Heart left ventricle (tissue), 16 donors: ENCODE measurements around the gene PI4KA. TPM values are rescaled to one million over a fixed set of nuclear protein-coding genes. Genes with fewer than 3 reads are reported as not detected.
"Not testable (repeated sequence)": the region's sequence is repeated elsewhere in the genome, so short reads cannot be mapped to it uniquely, and the experiment has no call there.

Source experiments
- ATAC-seq, 4 donors: fragments of 200-7000 bp; cut with Tn5 transposase; one replicate each; pipeline ENCODE4 v1.9.1; 2020 to 2022; ENCODE audit warnings: moderate library complexity in 4 of 4, mild to moderate bottlenecking in 3 of 4, moderate number of reproducible peaks in 1 of 4
- DNase-seq, 5 donors: peaks; one replicate each; pipeline ENCODE4 v3.0.0-alpha.2; 2020
- H3K27ac ChIP-seq, 12 donors: fragments of 200-600 bp; sonication (generic) in 4 of 12; one replicate each; pipeline versions ENCODE4 v1.5.0 to v1.8.0; 2016 to 2022; ENCODE audit warnings: mild to moderate bottlenecking in 2 of 12
- H3K27me3 ChIP-seq, 9 donors: fragments of 200-600 bp; sonication (generic) in 2 of 9; one replicate each; pipeline versions ENCODE4 v1.5.1 to v1.8.0; 2016 to 2022; ENCODE audit warnings: mild to moderate bottlenecking in 3 of 9
- H3K36me3 ChIP-seq, 9 donors: fragments of 200-600 bp; sonication (generic) in 2 of 9; one replicate each; pipeline versions ENCODE4 v1.5.0 to v1.8.0; 2018 to 2022; ENCODE audit warnings: mild to moderate bottlenecking in 2 of 9
- H3K4me1 ChIP-seq, 12 donors: fragments of 200-600 bp; sonication (generic) in 4 of 12; one replicate each; pipeline versions ENCODE4 v1.5.0 to v1.8.0; 2016 to 2022; ENCODE audit warnings: mild to moderate bottlenecking in 3 of 12
- H3K4me3 ChIP-seq, 12 donors: fragments of 200-600 bp; sonication (generic) in 4 of 12; one replicate each; pipeline versions ENCODE4 v1.5.0 to v1.8.0; 2017 to 2022; ENCODE audit warnings: mild to moderate bottlenecking in 9 of 12, moderate library complexity in 4 of 12
- H3K9me3 ChIP-seq, 12 donors: fragments of 200-600 bp; sonication (generic) in 4 of 12; one replicate each; pipeline versions ENCODE4 v1.5.0 to v1.8.0; 2016 to 2022; ENCODE audit warnings: mild to moderate bottlenecking in 1 of 12
- CTCF ChIP-seq, 12 donors: fragments of 200-600 bp; sonication (generic) in 4 of 12; IDR thresholded peaks; one replicate each; pipeline versions ENCODE4 v1.5.0 to v1.8.0; 2018 to 2022; ENCODE audit warnings: antibody characterized with exemption in 12 of 12, mild to moderate bottlenecking in 5 of 12
- POLR2A ChIP-seq, 2 donors: fragments of 450-650 bp; IDR thresholded peaks; one replicate each; pipeline ENCODE4 v1.6.1; 2017; ENCODE audit warnings: antibody characterized with exemption in 2 of 2, mild to moderate bottlenecking in 2 of 2, moderate library complexity in 2 of 2
- WGBS, 4 donors: extraction: QIAGEN DNeasy Blood & Tissue Kit in 2 of 4; methylation state at CpG; one replicate each; pipeline versions ENCODE4 v1.1.5 to v1.1.7; 2013 to 2018; 5-methylcytosine and 5-hydroxymethylcytosine counted together
- intact Hi-C, 10 donors: fragments of 100-400 bp; cut with DNase I; formaldehyde crosslinking; loops; one replicate each; pipeline versions ENCODE4 v1.11.1 to v1.14.2; 2022
- polyA plus RNA-seq, 2 donors: library from polyadenylated mRNA; stranded (reverse); fragments of 200-250 nt; gene quantifications; one replicate each; pipeline ENCODE4 v1.2.3, GENCODE V29; 2013
- total RNA-seq, 9 donors: library from RNA; depleted of rRNA in 2 of 9; stranded (reverse); fragments of >200 nt in 2 of 9; fragmentation: NEBNext Ultra II Directional in 3 of 9; extraction: Animal tissue kit (Norgen Biotek cat#: 25700) in 3 of 9; gene quantifications; one replicate each; pipeline versions ENCODE4 v1.1.0 to v1.2.4, GENCODE V29; 2016 to 2023
- donor health status: ischemic (EF 13 %, LVEDD 7.1; RV severe dilation, severe dysfunction).
- donor health status: healthy with polysubstance abuse.
- donor health status: DM: no; HTN: yes; CAD: no.
- donor health status: DM: no; HTN: no; CAD: no.
- donor health status: ischemic (EF 25% LVEDD 6.9; RV normal size, moderate dysfunction).
- donor health status: ischemic (EF 25% LVEDD 5.7; RV mildly dilated, moderate dysfunction).
- donor health status: healthy.
- donor health status: DM: yes; HTN: yes; CAD: no.
- donor health status: ischemic (EF 35%, LVEDD 5.7; RV mildly dilated, moderate dysfunction).
- donor health status: nonischemic (EF 11% LVEDD 7.7; RV severe dilation, severe dysfunction).
- donor health status: DM: yes; HTN: yes; CAD: no.
- donor health status: PGD.
- donor health status: ischemic (EF 29% LVEDD 5.4; RV normal size, mild dysfunction).
- donor health status: nonischemic (EF 23%, LVEDD 6.1; RV moderate dilation, normal function).

Gene PI4KA
- total and polyA plus RNA-seq, 11 donors: 20.6 to 66.4 (median 46.9) TPM

DNA sequence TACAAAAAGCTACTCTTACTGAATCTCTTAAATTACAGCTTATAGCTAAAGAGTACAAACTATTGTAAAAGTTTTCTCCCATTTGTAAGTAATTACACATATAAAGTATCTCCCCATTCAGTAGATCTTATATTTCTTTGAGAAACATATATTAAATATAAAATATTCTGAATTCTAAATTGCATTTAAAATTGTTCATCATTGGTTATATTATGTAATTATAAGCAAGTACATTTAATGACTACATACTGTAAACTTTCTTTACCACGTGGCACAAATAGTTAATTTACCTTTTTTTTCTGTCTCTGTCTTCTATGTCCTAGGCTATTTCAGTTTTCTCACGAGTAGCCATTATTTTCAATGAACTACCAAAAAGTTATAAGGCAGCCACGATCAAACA is 185.9 kb downstream of the PI4KA start:
- Histone ChIP-seq H3K27me3 (peaks cover 5 to 48% (median 10%) of the 10 kb centered on the region in 9 donors), H3K4me1 (peaks cover 0 to 6% (median 0%) of the 10 kb centered on the region in 12 donors), H3K36me3 (no peaks in the 10 kb centered on the region), H3K9me3 (no peaks in the 10 kb centered on the region), H3K27ac (no peak overlapping the region), H3K4me3 (no peak overlapping the region)
- TF ChIP-seq POLR2A (IDR thresholded peaks at IDR 0.05) (no peak), CTCF (IDR thresholded peaks at IDR 0.05) (no peak)
- ATAC-seq (no peak), DNase-seq (no peak)
- WGBS, 4 donors: 71 to 81% (median 75%) methylated on average over 3 of the region's 3 CpGs
- intact Hi-C loops: no loop called here

DNA sequence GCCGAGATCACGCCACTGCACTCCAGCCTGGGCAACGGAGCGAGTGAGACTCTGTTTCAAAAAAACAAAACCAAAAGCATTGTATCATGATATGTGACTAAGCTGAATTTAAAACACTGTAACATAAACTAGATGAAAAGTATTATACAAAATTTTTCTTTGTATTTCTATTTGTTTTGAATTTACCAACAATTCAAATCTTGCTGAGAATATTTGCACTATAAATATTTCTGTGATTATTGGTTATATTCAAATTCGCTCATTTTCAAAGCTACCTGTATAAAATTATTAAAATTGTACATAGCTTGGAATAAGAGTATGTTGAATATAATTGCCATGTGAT is 186.6 kb downstream of the PI4KA start:
- ATAC-seq (no peak), DNase-seq (no peak)
- no peak overlapping the region for H3K4me3 ChIP-seq
- H3K4me1 ChIP-seq: peaks cover 0 to 6% (median 0%) of the 10 kb centered on the region in 12 donors
- TF ChIP-seq POLR2A (IDR thresholded peaks at IDR 0.05): no peak
- WGBS, 4 donors: 81 to 92% (median 91%) methylated on average over 5 of the region's 5 CpGs
- no peak overlapping the region for H3K27ac ChIP-seq
- H3K9me3 ChIP-seq: no peaks in the 10 kb centered on the region
- H3K36me3 ChIP-seq: no peaks in the 10 kb centered on the region
- peaks cover 5 to 45% (median 10%) of the 10 kb centered on the region in 9 donors for H3K27me3 ChIP-seq
- intact Hi-C loops: no loop called here

DNA sequence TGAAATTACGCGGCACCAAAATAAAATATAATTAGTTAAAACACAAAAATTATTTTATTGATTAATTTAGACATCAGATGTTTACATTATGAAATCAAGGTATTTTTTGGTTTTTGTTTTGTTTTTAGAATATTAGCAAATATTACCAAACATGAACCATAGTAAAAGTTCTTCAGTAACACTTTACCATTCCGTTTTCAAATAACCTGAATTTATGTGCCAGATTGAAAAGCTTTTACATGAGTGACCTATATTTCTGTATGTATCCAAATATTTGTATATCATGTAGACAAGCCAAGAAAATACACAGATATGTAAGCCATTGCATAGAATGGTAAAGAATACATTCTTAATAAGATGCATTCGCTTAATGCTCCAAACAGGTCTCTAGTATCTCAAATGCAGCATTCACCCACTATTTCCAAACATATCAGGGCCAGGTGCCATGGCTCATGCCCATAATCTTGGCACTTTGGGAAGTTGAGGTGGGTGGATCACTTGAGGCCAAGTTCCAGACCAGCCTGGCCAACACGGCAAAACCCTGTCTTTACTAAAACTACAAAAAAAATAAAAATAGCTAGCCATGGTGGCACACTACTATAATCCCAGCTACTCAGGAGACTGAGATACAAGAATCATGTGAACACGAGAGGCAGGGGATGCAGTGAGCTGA is 187.1 kb downstream of the PI4KA start:
- no peak for DNase-seq
- Histone ChIP-seq H3K27ac (no peak overlapping the region), H3K9me3 (no peaks in the 10 kb centered on the region), H3K27me3 (peaks cover 5 to 40% (median 10%) of the 10 kb centered on the region in 9 donors), H3K36me3 (no peaks in the 10 kb centered on the region), H3K4me3 (no peak overlapping the region), H3K4me1 (peaks cover 0 to 6% (median 0%) of the 10 kb centered on the region in 12 donors)
- WGBS, 4 donors: 74 to 88% (median 84%) methylated on average over 6 of the region's 6 CpGs
- TF ChIP-seq CTCF (IDR thresholded peaks at IDR 0.05): no peak
- no peak for TF ChIP-seq POLR2A (IDR thresholded peaks at IDR 0.05)
- intact Hi-C loops: no loop called here
- ATAC-seq: no peak

DNA sequence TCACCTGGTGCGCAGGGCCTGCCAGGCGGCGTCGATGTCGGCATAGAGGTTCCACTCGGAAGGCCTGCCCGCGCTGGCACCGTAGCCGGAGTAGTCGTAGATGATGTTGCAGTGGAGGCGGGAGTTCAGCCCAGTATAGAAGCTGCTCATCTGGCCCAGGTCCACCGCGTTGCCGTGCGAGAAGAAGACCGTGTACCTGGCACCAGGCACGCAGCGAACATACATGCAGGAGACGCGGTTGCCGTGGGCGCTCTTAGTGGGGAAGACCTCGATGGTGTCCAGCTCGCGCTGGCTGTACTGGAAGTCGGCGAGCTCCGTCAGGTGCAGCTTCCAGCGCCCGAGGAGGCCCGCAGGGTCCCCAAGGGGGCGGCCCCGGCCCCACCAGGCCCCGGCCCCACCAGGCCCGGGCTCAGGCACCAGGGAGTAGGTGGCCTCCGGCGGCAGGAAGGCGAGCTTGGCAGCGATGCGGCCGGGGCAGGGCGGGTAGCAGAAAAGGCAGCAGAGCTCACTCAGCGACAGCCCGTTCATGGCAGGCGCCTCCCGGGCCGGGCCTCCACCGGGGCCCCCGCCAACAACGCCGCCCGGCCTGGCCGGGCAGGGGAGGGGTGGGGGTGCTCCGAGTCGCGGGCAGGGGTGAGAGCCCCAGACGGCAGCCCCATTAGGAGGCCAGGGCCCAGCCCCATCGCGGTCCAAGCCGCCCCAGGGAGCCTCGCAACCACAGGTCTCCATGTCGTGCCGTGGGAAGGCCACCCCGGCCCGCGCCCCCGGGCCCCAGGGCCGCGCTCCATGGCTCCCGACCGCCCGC is 188.0 kb downstream of the PI4KA start:
- ATAC-seq, H3K27ac ChIP-seq, intact Hi-C loops, H3K36me3 ChIP-seq, DNase-seq, H3K4me1 ChIP-seq, H3K9me3 ChIP-seq: not testable (repeated sequence)
- Histone ChIP-seq H3K27me3 (peaks cover 5 to 40% (median 10%) of the 10 kb centered on the region in 9 donors), H3K4me3 (peak overlapping the region in 6 of 12 donors; percentile 8 to 25 (median 14))
- WGBS, 4 donors: 50 to 69% (median 58%) methylated on average over 47 to 73 of the region's 73 CpGs

GRCh38 chr22:20669884-20670283 is 188.7 kb downstream of the PI4KA start:
- H3K4me3 ChIP-seq, H3K4me1 ChIP-seq, H3K36me3 ChIP-seq, DNase-seq, intact Hi-C loops, H3K27ac ChIP-seq, ATAC-seq, H3K9me3 ChIP-seq: not testable (repeated sequence)
- peaks cover 5 to 37% (median 10%) of the 10 kb centered on the region in 9 donors for H3K27me3 ChIP-seq
- 85 to 92% (median 90%) methylated on average over 10 to 12 of the region's 13 CpGs; no CpG with 5 or more reads in 1 of the 4 donors for whole genome bisulfite sequencing, 4 donors

DNA sequence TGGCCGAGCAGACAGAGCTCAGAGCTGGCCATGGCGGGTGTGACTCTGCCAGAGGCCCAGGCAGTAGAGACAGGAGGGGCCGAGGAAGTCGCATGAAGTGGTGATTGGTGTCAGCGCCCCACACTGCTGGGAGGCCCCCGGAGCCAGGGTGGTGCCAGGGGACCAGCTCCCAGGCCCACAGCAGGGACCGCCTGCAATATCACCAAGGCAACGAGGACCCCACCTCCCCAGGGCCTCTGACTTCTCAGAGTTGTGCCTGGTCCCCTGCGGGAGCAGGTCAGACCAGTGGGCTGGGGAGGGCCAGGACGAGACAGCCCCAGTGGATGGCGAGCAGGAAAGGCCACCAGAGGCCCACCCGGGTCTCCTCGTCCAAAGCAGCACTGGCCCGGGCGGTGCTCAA is 189.1 kb downstream of the PI4KA start:
- ATAC-seq: not testable (repeated sequence)
- H3K27me3 ChIP-seq: peaks cover 5 to 36% (median 10%) of the 10 kb centered on the region in 9 donors

GRCh38 chr22:20668769-20669168 is 189.8 kb downstream of the PI4KA start:
- H3K27ac ChIP-seq, ATAC-seq, H3K4me3 ChIP-seq, intact Hi-C loops, H3K4me1 ChIP-seq, H3K9me3 ChIP-seq, DNase-seq, H3K36me3 ChIP-seq: not testable (repeated sequence)
- peaks cover 5 to 35% (median 10%) of the 10 kb centered on the region in 9 donors for H3K27me3 ChIP-seq
- WGBS, 4 donors: 86 to 88% (median 87%) methylated on average over 12 to 13 of the region's 13 CpGs

More for the DNA sequence above, 189.1 kb downstream of the PI4KA start:
- H3K36me3 ChIP-seq, DNase-seq, H3K9me3 ChIP-seq, intact Hi-C loops, H3K27ac ChIP-seq, H3K4me3 ChIP-seq, H3K4me1 ChIP-seq: not testable (repeated sequence)
- WGBS, 4 donors: 79 to 83% (median 79%) methylated on average over 1 to 14 of the region's 15 CpGs; no CpG with 5 or more reads in 1 of the 4 donors

DNA sequence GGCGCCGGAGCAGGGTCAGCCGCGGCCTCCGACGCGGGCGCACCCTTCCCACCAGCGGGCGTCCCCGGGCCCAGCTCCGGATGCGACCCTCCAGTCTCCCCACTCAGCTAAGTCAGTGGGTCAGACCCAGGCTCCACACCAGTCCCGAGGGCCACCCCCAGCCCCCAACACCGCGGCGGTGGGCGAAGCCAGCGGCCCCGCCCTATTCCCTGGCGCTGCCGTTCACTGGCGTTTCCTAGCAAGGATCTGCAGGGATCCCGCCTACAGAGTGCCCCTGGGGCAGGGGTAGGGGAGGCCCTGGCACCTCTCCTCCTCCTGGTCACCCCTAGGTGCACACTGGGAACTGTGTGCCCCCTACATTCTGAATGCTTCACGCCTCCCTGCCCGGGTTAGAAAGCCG is 190.4 kb downstream of the PI4KA start:
- H3K27me3 ChIP-seq: peaks cover 5 to 30% (median 10%) of the 10 kb centered on the region in 9 donors
- intact Hi-C loops, DNase-seq, H3K4me3 ChIP-seq, H3K27ac ChIP-seq, H3K4me1 ChIP-seq, ATAC-seq, H3K9me3 ChIP-seq, H3K36me3 ChIP-seq: not testable (repeated sequence)
- 82 to 93% (median 87%) methylated on average over 3 to 27 of the region's 27 CpGs for WGBS, 4 donors
